Measurements from ENCODE around the gene SLC29A1.

SLC29A1 gene

GRCh38 chr6:44268095-44268628 lies 44.8 kb downstream of the SLC29A1 start:
- peak; percentile 52 for DNase-seq (ENCODE audit: low read depth)

DNA sequence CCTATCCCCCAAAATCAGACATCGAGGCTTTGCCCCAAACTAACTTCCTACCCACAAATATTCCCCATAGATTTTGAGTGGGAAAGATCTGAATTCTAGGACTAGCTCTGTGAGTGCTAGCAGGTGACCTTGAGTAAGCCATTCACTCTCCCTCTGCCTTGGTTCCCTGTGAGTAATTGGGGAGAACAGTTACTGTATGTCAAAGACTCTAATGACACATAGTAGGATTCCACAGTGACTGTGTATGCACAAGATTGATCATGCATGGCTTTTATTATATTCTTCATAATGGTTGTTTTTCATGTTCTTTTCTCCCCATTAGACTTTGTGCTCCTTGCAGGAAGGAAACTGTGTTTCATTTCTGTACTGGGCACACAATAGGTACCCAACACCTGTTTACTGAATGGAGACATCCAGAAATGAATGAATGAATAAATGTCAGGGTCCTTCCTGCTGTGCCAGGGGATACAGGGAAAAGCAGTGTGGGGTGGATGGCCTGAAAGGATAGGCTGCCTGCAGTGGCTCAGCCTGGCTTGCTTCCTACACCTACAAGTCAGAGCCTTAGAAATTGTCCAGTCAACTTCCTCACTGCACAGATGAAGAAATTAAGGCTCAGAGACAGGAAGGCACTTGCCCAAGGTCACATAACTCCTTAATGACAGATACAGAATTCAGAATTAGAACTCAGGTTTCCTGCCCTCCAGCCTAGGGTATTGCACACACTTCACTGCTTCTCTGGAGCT lies 46.0 kb downstream of the SLC29A1 start:
- DNase-seq (ENCODE audit: low read depth), result no peak

GRCh38 chr6:44269921-44270525 lies 46.6 kb downstream of the SLC29A1 start, which contains the start of gene TMEM151B:
TMEM151B (plus strand) TSS chr6:44270450; CDS start chr6:44270743, 293 bp downstream.
- no peak for DNase-seq (ENCODE audit: low read depth)

GRCh38 chr6:44270526-44271405 lies 47.4 kb downstream of the SLC29A1 start:
- DNase-seq (ENCODE audit: low read depth), result no peak

- no peak for DNase-seq (ENCODE audit: low read depth)
Observed at GRCh38 chr6:44271406-44271723, 48.0 kb downstream of the SLC29A1 start.

- DNase-seq (ENCODE audit: low read depth), result no peak
Observed at GRCh38 chr6:44271914-44272313, 48.5 kb downstream of the SLC29A1 start.

DNA sequence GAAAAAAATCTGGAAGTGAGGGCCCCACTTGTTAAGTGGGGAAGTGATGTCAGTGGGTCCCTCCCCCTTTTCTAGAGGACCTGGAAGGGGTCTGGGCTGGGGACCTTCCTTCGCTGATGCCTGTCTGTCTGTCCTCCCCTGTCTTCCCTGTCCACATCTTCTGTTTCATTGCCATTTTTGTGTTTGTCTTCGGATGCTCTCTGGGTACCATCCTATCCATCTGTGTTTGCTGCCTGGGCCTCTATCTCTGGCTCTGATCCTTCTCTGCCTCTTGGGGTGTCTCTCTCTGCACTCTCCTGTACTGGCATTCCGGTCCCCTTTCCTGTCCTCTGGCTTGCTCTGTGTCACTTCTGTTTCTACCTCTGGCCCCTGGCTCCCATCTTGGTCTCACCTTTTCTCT lies 49.1 kb downstream of the SLC29A1 start:
- no peak for DNase-seq (ENCODE audit: low read depth)

DNA sequence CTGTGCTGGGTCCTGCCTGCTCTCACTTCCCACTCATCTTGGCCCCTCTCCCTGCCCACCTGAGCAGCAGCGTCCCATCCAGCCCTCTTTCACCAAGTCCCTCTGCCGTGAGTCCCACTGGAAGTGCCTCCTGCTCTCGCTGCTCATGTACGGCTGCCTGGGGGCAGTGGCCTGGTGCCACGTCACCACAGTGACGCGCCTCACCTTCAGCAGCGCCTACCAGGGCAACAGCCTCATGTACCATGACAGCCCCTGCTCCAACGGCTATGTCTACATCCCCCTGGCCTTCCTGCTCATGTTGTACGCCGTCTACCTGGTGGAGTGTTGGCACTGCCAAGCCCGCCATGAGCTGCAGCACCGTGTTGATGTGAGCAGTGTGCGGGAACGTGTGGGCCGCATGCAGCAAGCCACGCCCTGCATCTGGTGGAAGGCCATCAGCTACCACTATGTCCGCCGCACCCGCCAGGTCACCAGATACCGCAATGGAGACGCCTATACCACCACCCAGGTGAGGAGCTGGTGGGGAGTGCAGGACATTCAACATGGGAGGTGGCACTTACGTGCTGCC lies 49.7 kb downstream of the SLC29A1 start:
- DNase-seq (ENCODE audit: low read depth), result no peak

GRCh38 chr6:44273617-44274016 lies 50.2 kb downstream of the SLC29A1 start:
- no peak for DNase-seq (ENCODE audit: low read depth)

- no peak for DNase-seq (ENCODE audit: low read depth)
Observed at GRCh38 chr6:44275271-44275748, 51.9 kb downstream of the SLC29A1 start.

DNA sequence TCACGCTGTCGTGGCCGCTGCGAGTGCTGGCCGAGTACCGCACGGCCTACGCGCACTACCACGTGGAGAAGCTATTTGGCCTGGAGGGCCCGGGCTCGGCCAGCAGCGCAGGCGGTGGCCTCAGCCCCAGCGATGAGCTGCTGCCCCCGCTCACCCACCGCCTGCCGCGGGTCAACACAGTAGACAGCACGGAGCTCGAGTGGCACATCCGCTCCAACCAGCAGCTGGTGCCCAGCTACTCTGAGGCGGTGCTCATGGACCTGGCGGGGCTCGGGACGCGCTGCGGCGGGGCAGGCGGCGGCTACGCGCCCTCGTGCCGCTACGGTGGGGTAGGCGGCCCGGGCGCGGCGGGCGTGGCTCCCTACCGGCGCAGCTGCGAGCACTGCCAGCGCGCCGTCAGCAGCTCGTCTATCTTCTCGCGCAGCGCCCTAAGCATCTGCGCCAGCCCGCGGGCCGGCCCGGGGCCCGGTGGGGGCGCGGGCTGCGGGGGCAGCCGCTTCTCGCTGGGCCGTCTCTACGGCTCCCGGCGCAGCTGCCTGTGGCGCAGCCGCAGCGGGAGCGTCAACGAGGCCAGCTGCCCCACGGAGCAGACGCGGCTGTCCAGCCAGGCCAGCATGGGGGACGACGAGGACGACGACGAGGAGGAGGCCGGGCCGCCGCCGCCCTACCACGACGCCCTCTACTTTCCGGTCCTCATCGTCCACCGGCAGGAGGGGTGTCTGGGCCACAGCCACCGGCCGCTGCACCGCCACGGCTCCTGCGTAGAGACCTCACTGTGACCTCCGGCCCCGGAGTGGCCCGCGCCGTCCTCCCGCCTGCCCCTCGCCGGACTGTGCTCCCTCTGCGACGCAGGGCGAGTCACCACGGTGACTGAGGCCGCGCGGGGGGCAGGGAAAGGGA lies 52.6 kb downstream of the SLC29A1 start:
- DNase-seq (ENCODE audit: low read depth), result no peak

DNA sequence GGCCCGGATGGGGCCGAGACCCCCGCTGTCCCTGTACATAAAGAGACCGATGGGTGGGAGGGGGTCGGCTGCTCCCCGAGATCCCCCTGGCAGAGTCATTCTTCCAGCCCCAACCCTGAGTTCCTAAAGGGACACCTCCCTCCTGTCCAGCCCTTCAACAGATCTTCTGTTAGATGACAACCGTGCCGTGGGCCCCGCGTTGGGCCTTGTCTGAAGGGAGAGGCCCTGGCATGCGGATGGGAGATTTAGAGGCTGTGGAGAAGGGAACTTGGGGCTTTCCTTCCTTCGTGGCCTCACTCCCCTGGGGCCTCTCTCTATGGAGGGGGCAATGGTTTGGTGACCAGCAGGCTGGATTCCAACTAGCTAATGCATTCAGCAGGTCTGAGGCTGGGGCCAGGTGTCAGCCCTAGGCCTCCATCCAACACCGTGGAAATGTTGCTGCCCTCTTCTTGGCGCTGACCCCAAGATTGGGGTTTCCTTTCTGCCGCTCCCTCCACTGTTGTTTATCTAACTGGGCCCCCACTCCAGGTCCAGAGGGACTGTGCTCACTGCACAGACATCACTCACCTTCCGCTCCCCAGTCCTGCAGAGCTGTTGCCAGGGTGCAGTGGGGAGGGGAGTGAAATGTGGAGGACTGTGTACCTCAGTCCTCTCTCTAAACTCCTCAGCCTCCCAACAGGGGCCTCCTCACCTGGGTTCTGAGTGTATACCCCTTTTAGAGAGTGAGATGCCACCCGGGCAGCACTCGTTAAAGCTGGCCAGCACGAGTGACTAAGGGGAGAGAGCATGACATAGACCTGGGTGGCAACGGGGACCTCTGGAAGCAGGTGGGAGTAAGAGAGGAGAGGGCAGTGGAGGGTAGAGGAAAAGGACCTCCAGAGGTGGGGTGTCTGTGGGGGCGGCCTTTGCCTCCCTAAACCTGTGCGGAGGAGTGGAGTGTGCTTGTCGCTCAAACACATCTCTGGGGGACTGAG lies 53.6 kb downstream of the SLC29A1 start:
- no peak for DNase-seq (ENCODE audit: low read depth)

DNA sequence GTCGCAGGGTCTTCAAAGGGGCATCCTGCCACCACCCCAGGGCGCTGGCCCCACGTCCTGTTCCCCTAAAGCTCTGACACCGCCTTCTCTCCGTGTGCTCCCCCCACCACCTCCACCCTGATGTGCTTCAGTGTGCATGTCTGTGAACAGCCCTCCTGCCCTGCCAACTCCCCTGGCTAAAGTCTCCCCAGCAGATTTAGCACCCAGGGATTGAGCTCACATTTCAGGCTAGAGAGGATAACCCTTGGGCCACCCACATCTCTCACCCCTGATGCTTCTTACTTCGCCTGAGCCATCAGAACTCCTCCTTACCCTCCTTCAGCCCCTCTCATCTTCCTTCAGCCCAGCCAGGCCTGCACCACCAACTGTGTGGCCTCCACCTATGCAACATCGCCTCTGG lies 54.4 kb downstream of the SLC29A1 start:
- no peak for DNase-seq (ENCODE audit: low read depth)

GRCh38 chr6:44278315-44278714 lies 54.9 kb downstream of the SLC29A1 start:
- no peak for DNase-seq (ENCODE audit: low read depth)

DNA sequence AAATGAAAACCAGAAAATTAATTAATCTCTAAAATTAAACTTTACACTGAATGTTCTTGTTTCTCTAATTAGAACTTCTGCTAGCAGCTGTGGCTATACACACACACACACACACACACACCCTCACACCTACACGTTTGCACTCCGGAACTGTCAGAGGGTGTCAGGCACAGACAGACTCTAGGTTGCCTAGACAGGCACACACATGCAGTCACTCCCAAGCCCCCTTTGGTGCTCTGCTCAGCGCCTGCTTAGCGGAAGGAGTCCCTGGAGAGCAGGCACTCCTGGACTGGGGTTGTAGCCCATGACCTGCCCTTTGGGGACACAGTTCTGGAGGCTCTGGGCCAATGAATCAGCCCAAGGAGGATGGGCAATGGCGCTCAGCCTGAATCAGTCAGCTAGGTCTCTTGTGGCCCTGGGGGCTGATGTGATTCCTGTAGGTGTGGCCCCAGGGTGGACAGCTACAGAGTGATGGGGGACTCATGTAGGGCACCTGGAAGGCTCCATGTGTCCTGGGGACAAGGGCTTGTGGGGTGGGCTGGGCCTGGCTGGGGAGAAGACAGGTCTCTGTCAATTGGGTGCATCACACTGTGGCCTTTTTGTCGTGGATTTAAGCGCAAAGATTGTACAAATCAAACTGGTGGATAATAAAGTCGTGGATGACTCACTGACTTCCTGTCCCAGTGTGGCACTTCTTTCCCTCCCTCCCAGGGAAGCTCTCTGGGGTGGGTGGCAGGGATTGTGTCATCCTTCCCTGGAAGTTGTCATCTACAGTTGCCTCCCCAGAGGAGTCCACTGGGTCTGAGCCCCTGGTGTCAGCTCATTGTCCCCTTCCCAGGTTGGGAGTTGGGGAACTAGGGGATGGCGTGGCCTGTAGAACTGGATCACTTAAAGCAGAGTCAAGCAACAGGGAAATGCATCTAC lies 55.6 kb downstream of the SLC29A1 start:
- DNase-seq (ENCODE audit: low read depth), result no peak
